Upper lobe of left lung (tissue), 4 donors: Measurements from ENCODE around the gene RAB11FIP4.

Experiments
- EP300 ChIP-seq, 4 donors: sonication (generic); formaldehyde crosslinking; IDR thresholded peaks; one replicate each; pipeline ENCODE4 v1.5.1; 2017; ENCODE audit warnings: antibody characterized with exemption in 4 of 4, control low read depth in 2 of 4
- POLR2A ChIP-seq, 4 donors: fragments of 450-650 bp; IDR thresholded peaks; one replicate each; pipeline ENCODE4 v1.5.1; 2016 to 2017; ENCODE audit warnings: antibody characterized with exemption in 4 of 4, mild to moderate bottlenecking in 2 of 4
- POLR2AphosphoS5 ChIP-seq, 2 donors: sonication (generic); formaldehyde crosslinking; IDR thresholded peaks; one replicate each; pipeline ENCODE4 v1.5.1; 2017; ENCODE audit warnings: antibody characterized with exemption in 2 of 2
- TF ChIP-seq, protein P1 (sequence below), 6 experiments: fragments of 450-650 bp in 4 of 6; fragments of 200-600 bp in 2 of 6; sonication (generic) in 2 of 6; IDR thresholded peaks; one replicate each; pipeline ENCODE4 v1.5.1; 2016 to 2019; ENCODE audit warnings: antibody characterized with exemption in 6 of 6

DNA sequence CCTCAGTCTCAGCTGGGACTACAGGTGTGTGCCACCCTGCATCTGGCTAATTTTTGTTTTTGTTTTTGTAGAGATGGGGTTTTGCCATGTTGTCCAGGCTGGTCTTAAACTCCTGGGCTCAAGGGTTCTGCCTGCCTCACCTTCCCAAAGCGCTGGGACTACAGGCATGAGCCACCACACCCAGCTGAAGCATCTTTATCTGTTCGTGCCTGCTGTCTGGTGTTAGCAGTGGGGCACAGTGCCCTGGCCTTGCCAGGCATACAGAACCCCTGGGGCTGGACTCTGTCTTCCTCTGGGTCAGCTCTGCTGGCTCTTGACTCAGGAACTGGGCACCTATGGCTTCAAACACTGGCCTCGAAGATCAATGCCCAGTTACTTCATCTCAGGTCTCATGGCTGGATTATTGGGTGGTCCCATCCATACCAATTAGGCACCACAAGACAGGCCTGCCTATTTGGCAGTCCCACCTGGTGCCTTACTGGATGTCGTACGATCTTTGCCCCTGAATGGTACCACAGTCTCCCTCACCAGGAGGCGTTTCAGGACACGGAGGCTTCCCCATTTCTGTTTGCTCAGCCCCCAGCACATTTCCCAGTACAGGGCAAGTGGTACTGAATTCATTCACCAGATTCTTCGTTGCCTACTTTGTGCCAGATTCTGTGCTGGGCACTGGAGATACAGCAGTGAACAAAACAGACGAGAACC, 99.3 kb downstream of the RAB11FIP4 start:
- no peak for TF ChIP-seq POLR2A (IDR thresholded peaks at IDR 0.05)
- TF ChIP-seq, protein P1, sequence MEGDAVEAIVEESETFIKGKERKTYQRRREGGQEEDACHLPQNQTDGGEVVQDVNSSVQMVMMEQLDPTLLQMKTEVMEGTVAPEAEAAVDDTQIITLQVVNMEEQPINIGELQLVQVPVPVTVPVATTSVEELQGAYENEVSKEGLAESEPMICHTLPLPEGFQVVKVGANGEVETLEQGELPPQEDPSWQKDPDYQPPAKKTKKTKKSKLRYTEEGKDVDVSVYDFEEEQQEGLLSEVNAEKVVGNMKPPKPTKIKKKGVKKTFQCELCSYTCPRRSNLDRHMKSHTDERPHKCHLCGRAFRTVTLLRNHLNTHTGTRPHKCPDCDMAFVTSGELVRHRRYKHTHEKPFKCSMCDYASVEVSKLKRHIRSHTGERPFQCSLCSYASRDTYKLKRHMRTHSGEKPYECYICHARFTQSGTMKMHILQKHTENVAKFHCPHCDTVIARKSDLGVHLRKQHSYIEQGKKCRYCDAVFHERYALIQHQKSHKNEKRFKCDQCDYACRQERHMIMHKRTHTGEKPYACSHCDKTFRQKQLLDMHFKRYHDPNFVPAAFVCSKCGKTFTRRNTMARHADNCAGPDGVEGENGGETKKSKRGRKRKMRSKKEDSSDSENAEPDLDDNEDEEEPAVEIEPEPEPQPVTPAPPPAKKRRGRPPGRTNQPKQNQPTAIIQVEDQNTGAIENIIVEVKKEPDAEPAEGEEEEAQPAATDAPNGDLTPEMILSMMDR (IDR thresholded peaks at IDR 0.05): no peak
- no peak for TF ChIP-seq EP300 (IDR thresholded peaks at IDR 0.05)
- TF ChIP-seq POLR2AphosphoS5 (IDR thresholded peaks at IDR 0.05): no peak
